Amniotic epithelial cell (primary cell): ENCODE results near the gene UBXN2A.
"Not testable (repeated sequence)": the region's sequence is repeated elsewhere in the genome, so short reads cannot be mapped to it uniquely, and the experiment has no call there.

ENCODE experiments used
- DNase-seq: peaks from one replicate; pipeline ENCODE4 v3.0.0-alpha.2; 2010; ENCODE audit warnings: low read depth

The UBXN2A gene

GRCh38 chr2:23940718-23941620 is 706 bp downstream of the UBXN2A start:
- peak; percentile 64 for DNase-seq

- no peak for DNase-seq
Measured at GRCh38 chr2:23941644-23942043, 1.4 kb downstream of the UBXN2A start.

GRCh38 chr2:23943666-23944065 is 3.4 kb downstream of the UBXN2A start:
- DNase-seq: no peak

- no peak for DNase-seq
Measured at GRCh38 chr2:23944527-23944926, 4.3 kb downstream of the UBXN2A start.

- DNase-seq: peak; percentile 6
Measured at GRCh38 chr2:23944976-23945375, 4.7 kb downstream of the UBXN2A start.

- no peak for DNase-seq
Measured at GRCh38 chr2:23947350-23947749, 7.1 kb downstream of the UBXN2A start.

GRCh38 chr2:23952558-23952957 is 12.3 kb downstream of the UBXN2A start:
- DNase-seq: not testable (repeated sequence)

- DNase-seq: no peak
Measured at GRCh38 chr2:23953625-23954024, 13.4 kb downstream of the UBXN2A start.

- no peak for DNase-seq
Measured at GRCh38 chr2:23954325-23955014, 14.2 kb downstream of the UBXN2A start.

GRCh38 chr2:23967846-23968245 is 27.6 kb downstream of the UBXN2A start:
- DNase-seq: no peak

- DNase-seq: no peak
Measured at GRCh38 chr2:23976883-23977282, 36.6 kb downstream of the UBXN2A start.

- DNase-seq: peak; percentile 12
Measured at GRCh38 chr2:23988371-23988770, 48.1 kb downstream of the UBXN2A start.

GRCh38 chr2:23992931-23993330 is 52.7 kb downstream of the UBXN2A start:
- DNase-seq: no peak

GRCh38 chr2:23993736-23994269 is 53.5 kb downstream of the UBXN2A start:
- DNase-seq: peak; percentile 54

- no peak for DNase-seq
Measured at GRCh38 chr2:23994567-23994966, 54.3 kb downstream of the UBXN2A start.

GRCh38 chr2:24007693-24008092 is 67.4 kb downstream of the UBXN2A start:
- DNase-seq: no peak

- no peak for DNase-seq
Measured at GRCh38 chr2:24008672-24009366, 68.6 kb downstream of the UBXN2A start.

GRCh38 chr2:24009367-24009679 is 69.1 kb downstream of the UBXN2A start:
- DNase-seq: no peak

GRCh38 chr2:24009680-24010476 is 69.6 kb downstream of the UBXN2A start, which contains the start of gene MFSD2B:
Gene MFSD2B, plus strand, starts transcription at chr2:24010085. Its CDS starts 12 bp downstream, at chr2:24010097.
- peak; percentile 24 for DNase-seq

- DNase-seq: no peak
Measured at GRCh38 chr2:24010477-24011249, 70.4 kb downstream of the UBXN2A start.
